ENCODE measurements around the gene HIPK3.

Gene HIPK3

DNA sequence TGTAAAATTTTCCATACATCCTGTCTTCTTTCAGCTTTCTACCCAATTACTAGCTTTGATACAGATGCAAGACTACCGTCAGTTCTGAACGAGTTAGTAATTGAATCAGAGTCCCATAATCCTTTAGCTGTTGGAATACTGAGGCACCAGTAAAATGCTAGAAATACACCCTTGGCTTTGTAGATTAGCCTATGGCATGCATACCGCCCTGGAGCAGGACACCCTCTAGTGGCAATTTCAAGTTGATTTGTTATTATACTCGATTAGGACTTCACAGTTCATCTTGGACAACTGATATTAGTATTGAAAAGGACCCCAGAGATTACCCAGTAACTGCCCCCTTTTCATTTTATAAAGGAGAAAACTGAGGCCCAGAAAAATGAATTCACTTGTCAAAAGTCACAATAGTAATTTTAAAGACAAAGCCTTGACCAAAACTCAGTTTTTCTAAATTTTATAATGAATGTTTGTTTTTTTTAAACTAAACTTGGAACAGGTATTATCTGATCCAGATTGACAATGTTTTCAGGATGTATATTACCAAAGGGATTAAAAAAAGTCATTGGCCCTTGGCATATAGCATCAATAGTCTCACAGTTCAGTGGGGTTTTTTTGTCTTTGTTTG lies 72.6 kb downstream of the HIPK3 start:
- no peak overlapping the region for H3K27ac ChIP-seq (ENCODE audit: low read depth, low read length)
- H4K20me1 ChIP-seq (ENCODE audit: control insufficient read depth, insufficient read depth, low read depth, low read length): no peaks in the 10 kb centered on the region
- H3K9me2 ChIP-seq (replicated peaks; ENCODE audit: control insufficient read depth, low read length): no peaks in the 10 kb centered on the region
- H3K36me3 ChIP-seq (ENCODE audit: control insufficient read depth, low read length): no peaks in the 10 kb centered on the region
- peaks cover 17% of the 10 kb centered on the region for H3K79me2 ChIP-seq (ENCODE audit: control insufficient read depth, low read length)
- TF ChIP-seq, protein P1, sequence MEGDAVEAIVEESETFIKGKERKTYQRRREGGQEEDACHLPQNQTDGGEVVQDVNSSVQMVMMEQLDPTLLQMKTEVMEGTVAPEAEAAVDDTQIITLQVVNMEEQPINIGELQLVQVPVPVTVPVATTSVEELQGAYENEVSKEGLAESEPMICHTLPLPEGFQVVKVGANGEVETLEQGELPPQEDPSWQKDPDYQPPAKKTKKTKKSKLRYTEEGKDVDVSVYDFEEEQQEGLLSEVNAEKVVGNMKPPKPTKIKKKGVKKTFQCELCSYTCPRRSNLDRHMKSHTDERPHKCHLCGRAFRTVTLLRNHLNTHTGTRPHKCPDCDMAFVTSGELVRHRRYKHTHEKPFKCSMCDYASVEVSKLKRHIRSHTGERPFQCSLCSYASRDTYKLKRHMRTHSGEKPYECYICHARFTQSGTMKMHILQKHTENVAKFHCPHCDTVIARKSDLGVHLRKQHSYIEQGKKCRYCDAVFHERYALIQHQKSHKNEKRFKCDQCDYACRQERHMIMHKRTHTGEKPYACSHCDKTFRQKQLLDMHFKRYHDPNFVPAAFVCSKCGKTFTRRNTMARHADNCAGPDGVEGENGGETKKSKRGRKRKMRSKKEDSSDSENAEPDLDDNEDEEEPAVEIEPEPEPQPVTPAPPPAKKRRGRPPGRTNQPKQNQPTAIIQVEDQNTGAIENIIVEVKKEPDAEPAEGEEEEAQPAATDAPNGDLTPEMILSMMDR (IDR thresholded peaks at IDR 0.05; ENCODE audit: low read depth, low read length, poor library complexity, severe bottlenecking): peak; percentile 70
- no peak for TF ChIP-seq EZH2phosphoT487 (IDR thresholded peaks at IDR 0.05; ENCODE audit: borderline replicate concordance, low read length)
- no peaks in the 10 kb centered on the region for H3K27me3 ChIP-seq (ENCODE audit: control insufficient read depth, low read length)
- H3F3A ChIP-seq (ENCODE audit: control insufficient read depth, insufficient read depth): no peaks in the 10 kb centered on the region
- H3K4me1 ChIP-seq (ENCODE audit: control insufficient read depth, low read length): no peaks in the 10 kb centered on the region
- H3K9me3 ChIP-seq (ENCODE audit: control insufficient read depth, insufficient read depth, low read length): no peaks in the 10 kb centered on the region
- H3K4me3 ChIP-seq (ENCODE audit: low read length): no peak overlapping the region
- no peak overlapping the region for H3K4me2 ChIP-seq (ENCODE audit: low read length)

DNA sequence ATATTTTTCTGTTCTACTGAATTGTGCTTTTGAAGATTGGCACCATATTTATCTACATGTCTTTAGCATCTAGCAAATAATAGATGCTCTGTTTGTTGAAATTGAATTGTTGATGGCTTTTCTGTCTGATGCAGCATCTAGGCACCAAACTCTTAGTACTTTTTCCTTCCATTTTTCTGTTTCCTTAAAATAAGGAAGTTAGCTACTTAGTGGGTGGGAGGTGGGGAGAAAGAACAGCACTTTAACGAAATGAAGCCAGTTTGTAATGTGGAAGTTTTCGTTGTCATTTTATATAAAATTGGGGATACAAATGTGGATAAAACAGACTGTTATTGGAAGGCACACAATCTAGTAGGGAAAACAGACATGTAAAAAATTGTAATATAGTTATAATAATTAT lies 76.6 kb downstream of the HIPK3 start:
- H3K9me3 ChIP-seq (ENCODE audit: control insufficient read depth, insufficient read depth, low read length): no peaks in the 10 kb centered on the region
- 0 out of 2 replicates have a peak, but pooled peaks cover 2% of the 10 kb centered on the region for H3K4me1 ChIP-seq (ENCODE audit: control insufficient read depth, low read length)
- H3K4me2 ChIP-seq (ENCODE audit: low read length): no peak overlapping the region
- no peaks in the 10 kb centered on the region for H3K36me3 ChIP-seq (ENCODE audit: control insufficient read depth, low read length)
- no peaks in the 10 kb centered on the region for H3K79me2 ChIP-seq (ENCODE audit: control insufficient read depth, low read length)
- H3F3A ChIP-seq (ENCODE audit: control insufficient read depth, insufficient read depth): 0 out of 2 replicates have a peak, but pooled peaks cover 2% of the 10 kb centered on the region
- no peak for TF ChIP-seq EZH2phosphoT487 (IDR thresholded peaks at IDR 0.05; ENCODE audit: borderline replicate concordance, low read length)
- no peaks in the 10 kb centered on the region for H3K9me2 ChIP-seq (replicated peaks; ENCODE audit: control insufficient read depth, low read length)
- H3K27ac ChIP-seq (ENCODE audit: low read depth, low read length): no peak overlapping the region
- H3K4me3 ChIP-seq (ENCODE audit: low read length): no peak overlapping the region
- no peaks in the 10 kb centered on the region for H3K27me3 ChIP-seq (ENCODE audit: control insufficient read depth, low read length)
- no peaks in the 10 kb centered on the region for H4K20me1 ChIP-seq (ENCODE audit: control insufficient read depth, insufficient read depth, low read depth, low read length)

DNA sequence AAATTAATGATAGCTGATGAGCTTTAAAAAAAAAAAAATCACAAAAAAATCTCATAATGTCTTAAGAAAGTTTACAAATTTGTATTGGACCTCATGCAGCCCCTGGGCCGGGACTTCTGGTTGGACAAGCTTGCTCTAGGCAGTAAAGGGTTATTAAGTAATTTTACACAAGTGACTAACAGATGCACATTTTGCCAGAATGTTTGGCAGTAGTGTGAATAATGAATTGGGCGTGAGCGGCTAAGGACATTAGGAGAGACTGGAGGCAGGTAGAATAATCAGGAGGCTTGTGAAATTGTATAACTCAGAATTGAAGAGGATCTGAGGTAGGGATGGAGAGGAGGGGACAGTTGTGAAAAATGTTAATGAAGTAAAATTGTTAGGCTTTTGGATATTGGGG lies 77.4 kb downstream of the HIPK3 start:
- H3K4me2 ChIP-seq (ENCODE audit: low read length): no peak overlapping the region
- no peaks in the 10 kb centered on the region for H3K9me2 ChIP-seq (replicated peaks; ENCODE audit: control insufficient read depth, low read length)
- no peaks in the 10 kb centered on the region for H3K79me2 ChIP-seq (ENCODE audit: control insufficient read depth, low read length)
- H3K9me3 ChIP-seq (ENCODE audit: control insufficient read depth, insufficient read depth, low read length): no peaks in the 10 kb centered on the region
- no peak overlapping the region for H3K4me3 ChIP-seq (ENCODE audit: low read length)
- 0 out of 2 replicates have a peak, but pooled peaks cover 2% of the 10 kb centered on the region for H3F3A ChIP-seq (ENCODE audit: control insufficient read depth, insufficient read depth)
- no peaks in the 10 kb centered on the region for H3K27me3 ChIP-seq (ENCODE audit: control insufficient read depth, low read length)
- 0 out of 2 replicates have a peak, but pooled peaks cover 2% of the 10 kb centered on the region for H3K4me1 ChIP-seq (ENCODE audit: control insufficient read depth, low read length)
- no peak overlapping the region for H3K27ac ChIP-seq (ENCODE audit: low read depth, low read length)
- no peaks in the 10 kb centered on the region for H4K20me1 ChIP-seq (ENCODE audit: control insufficient read depth, insufficient read depth, low read depth, low read length)
- H3K36me3 ChIP-seq (ENCODE audit: control insufficient read depth, low read length): 0 out of 2 replicates have a peak, but pooled peaks cover 4% of the 10 kb centered on the region
- no peak for TF ChIP-seq EZH2phosphoT487 (IDR thresholded peaks at IDR 0.05; ENCODE audit: borderline replicate concordance, low read length)

DNA sequence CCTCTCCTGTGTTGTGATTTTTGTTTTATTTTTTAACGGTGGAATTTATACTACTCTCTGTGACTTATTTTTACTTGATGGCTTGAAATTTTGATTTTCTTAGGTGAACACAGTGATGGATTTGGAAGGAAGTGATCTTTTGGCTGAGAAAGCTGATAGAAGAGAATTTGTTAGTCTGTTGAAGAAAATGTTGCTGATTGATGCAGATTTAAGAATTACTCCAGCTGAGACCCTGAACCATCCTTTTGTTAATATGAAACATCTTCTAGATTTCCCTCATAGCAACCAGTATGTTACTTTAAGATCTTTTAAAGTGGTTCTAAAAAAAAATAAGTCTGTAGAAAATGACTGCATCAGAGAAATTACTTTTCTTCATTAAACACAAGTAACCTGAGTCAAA lies 82.1 kb downstream of the HIPK3 start:
- H3K36me3 ChIP-seq (ENCODE audit: control insufficient read depth, low read length): peaks cover 14% of the 10 kb centered on the region

More for the DNA sequence above, 82.1 kb downstream of the HIPK3 start:
- Histone ChIP-seq H3K27me3 (ENCODE audit: control insufficient read depth, low read length) (no peaks in the 10 kb centered on the region), H3K4me1 (ENCODE audit: control insufficient read depth, low read length) (0 out of 2 replicates have a peak, but pooled peaks cover 2% of the 10 kb centered on the region), H3K79me2 (ENCODE audit: control insufficient read depth, low read length) (no peaks in the 10 kb centered on the region), H3F3A (ENCODE audit: control insufficient read depth, insufficient read depth) (0 out of 2 replicates have a peak, but pooled peaks cover 2% of the 10 kb centered on the region), H4K20me1 (ENCODE audit: control insufficient read depth, insufficient read depth, low read depth, low read length) (no peaks in the 10 kb centered on the region), H3K4me2 (ENCODE audit: low read length) (no peak overlapping the region), H3K9me2 (replicated peaks; ENCODE audit: control insufficient read depth, low read length) (no peaks in the 10 kb centered on the region), H3K27ac (ENCODE audit: low read depth, low read length) (no peak overlapping the region), H3K9me3 (ENCODE audit: control insufficient read depth, insufficient read depth, low read length) (no peaks in the 10 kb centered on the region), H3K4me3 (ENCODE audit: low read length) (no peak overlapping the region)
- TF ChIP-seq EZH2phosphoT487 (IDR thresholded peaks at IDR 0.05; ENCODE audit: borderline replicate concordance, low read length): no peak
- TF ChIP-seq, protein P1 (IDR thresholded peaks at IDR 0.05; ENCODE audit: low read depth, low read length, poor library complexity, severe bottlenecking): no peak

Measured in DOHH2 (cell line).